Activated CD8-positive, alpha-beta memory T cell treated with anti-CD3 and anti-CD28 coated beads for 48 hours (primary cell): ENCODE results near the gene BPIFB6.

Source experiments
- DNase-seq, 3 experiments: peaks; one replicate each; pipeline ENCODE4 v3.0.0-alpha.2; 2020; ENCODE audit warnings: low read depth in 2 of 3, low spot score in 2 of 3

The BPIFB6 gene

GRCh38 chr20:33083544-33084340 lies 52.3 kb downstream of the BPIFB6 start:
- no peak for DNase-seq

- no peak for DNase-seq
These were observed 53.3 kb downstream of the BPIFB6 start for GRCh38 chr20:33084722-33085121.

- DNase-seq: no peak
These were observed 54.7 kb downstream of the BPIFB6 start for GRCh38 chr20:33086052-33086722.

GRCh38 chr20:33091147-33091546 lies 59.7 kb downstream of the BPIFB6 start:
- no peak for DNase-seq

GRCh38 chr20:33091693-33092092 lies 60.2 kb downstream of the BPIFB6 start:
- DNase-seq: no peak

- DNase-seq: no peak
These were observed 60.9 kb downstream of the BPIFB6 start for GRCh38 chr20:33092361-33092760.

- DNase-seq: no peak
These were observed 61.6 kb downstream of the BPIFB6 start for GRCh38 chr20:33093074-33093473.

- DNase-seq: no peak
These were observed 62.1 kb downstream of the BPIFB6 start for GRCh38 chr20:33093582-33093981.
